NCI-H510A (cell line): ENCODE results near the gene MAG.

Source experiments
- DNase-seq: peaks from one replicate; lab custom pipeline; 2025; lab: John Stamatoyannopoulos, UW

Gene MAG

DNA sequence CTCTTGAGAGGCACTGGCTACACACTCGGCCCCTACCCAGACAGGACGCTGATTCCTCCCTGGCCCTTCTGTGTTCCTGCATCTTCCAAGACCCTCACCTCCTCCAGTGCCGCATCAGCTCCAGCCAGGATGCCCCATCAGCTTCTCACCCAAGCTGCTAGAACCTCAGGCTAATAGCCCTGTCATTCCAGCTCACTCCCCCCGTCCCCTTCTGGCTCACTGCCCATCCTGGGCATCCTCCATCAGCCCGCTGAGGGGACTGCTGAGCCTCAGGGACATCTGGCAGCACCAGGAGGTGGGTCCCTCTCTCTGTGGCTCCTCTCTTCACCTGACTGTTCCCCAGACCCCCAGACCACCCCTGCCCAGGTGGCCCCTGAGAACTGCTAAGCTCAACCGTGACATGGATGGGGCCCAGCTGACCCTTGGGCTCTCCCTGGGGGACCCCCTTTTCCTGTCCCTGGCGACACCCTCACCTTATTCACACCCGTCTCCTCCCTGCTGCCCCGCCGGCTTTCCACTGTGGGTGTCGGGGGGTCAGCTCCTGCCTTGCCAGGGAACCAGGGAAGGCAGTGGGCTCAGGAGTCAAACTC is 71.1 kb downstream of the MAG start:
- no peak for DNase-seq
